Stomach (tissue), 9 donors: ENCODE results near the gene NALCN. TPM values are rescaled to one million over a fixed set of nuclear protein-coding genes. Genes with fewer than 3 reads are reported as not detected.

Source experiments
- DNase-seq, 2 donors: peaks; one replicate each; pipeline versions ENCODE4 v3.0.0 to v3.0.0-alpha.2; 2013 to 2019
- H3K27ac ChIP-seq, 5 donors: fragments of 200-600 bp in 4 of 5; sonication (generic) in 4 of 5; one replicate each; pipeline ENCODE4 v1.5.1; 2013 to 2019; ENCODE audit warnings: mild to moderate bottlenecking in 1 of 5, moderate library complexity in 1 of 5
- H3K27me3 ChIP-seq, 3 donors: fragments of 200-600 bp; sonication (generic); one replicate each; pipeline ENCODE4 v1.5.1; 2017 to 2019; ENCODE audit warnings: mixed run types in 1 of 3
- H3K36me3 ChIP-seq, 4 donors: fragments of 200-600 bp; sonication (generic); 1 replicate in 3 of 4; 2 replicates in 1 of 4; pipeline ENCODE4 v1.5.1; 2016 to 2019
- H3K4me1 ChIP-seq, 4 donors: fragments of 200-600 bp; sonication (generic); one replicate each; pipeline ENCODE4 v1.5.1; 2016 to 2019
- H3K4me3 ChIP-seq, 4 donors: fragments of 200-600 bp; sonication (generic) in 3 of 4; one replicate each; pipeline ENCODE4 v1.5.1; 2016 to 2019; ENCODE audit warnings: mild to moderate bottlenecking in 1 of 4
- H3K9me3 ChIP-seq, 4 donors: fragments of 200-600 bp; sonication (generic); one replicate each; pipeline ENCODE4 v1.5.1; 2016 to 2019
- CTCF ChIP-seq, 7 experiments: fragments of 450-650 bp in 4 of 7; fragments of 200-600 bp in 3 of 7; sonication (generic) in 3 of 7; IDR thresholded peaks; one replicate each; pipeline ENCODE4 v1.5.1; 2016 to 2019; ENCODE audit warnings: antibody characterized with exemption in 7 of 7, control low read depth in 2 of 7, mild to moderate bottlenecking in 1 of 7
- EP300 ChIP-seq: sonication (generic); formaldehyde crosslinking; IDR thresholded peaks from one replicate; pipeline ENCODE4 v1.6.1; 2017; ENCODE audit warnings: antibody characterized with exemption
- POLR2A ChIP-seq, 4 donors: fragments of 450-650 bp; IDR thresholded peaks; one replicate each; pipeline ENCODE4 v1.6.1; 2016; ENCODE audit warnings: antibody characterized with exemption in 4 of 4, control low read depth in 2 of 4, mild to moderate bottlenecking in 1 of 4, moderate library complexity in 1 of 4
- POLR2AphosphoS5 ChIP-seq, 3 donors: sonication (generic); formaldehyde crosslinking; IDR thresholded peaks; one replicate each; pipeline ENCODE4 v1.6.1; 2016; ENCODE audit warnings: antibody characterized with exemption in 3 of 3
- WGBS, 5 donors: extraction: QIAGEN DNeasy Blood & Tissue Kit in 3 of 5; methylation state at CpG; one replicate each; pipeline versions ENCODE4 v1.1.5 to v1.1.7; 2013 to 2018; 5-methylcytosine and 5-hydroxymethylcytosine counted together
- intact Hi-C: fragments of 100-400 bp; cut with DNase I; formaldehyde crosslinking; loops from one replicate; pipeline ENCODE4 v1.15.1; 2023; ENCODE audit warnings: low total_unique reads
- polyA plus RNA-seq, 3 donors: library from polyadenylated mRNA; stranded (reverse); fragments of 200-250 nt; gene quantifications; one replicate each; pipeline ENCODE4 v1.2.3, GENCODE V29; 2013
- total RNA-seq, 5 donors: library from RNA; depleted of rRNA; stranded (reverse); fragments of >200 nt; gene quantifications; one replicate each; pipeline versions ENCODE4 v1.1.0 to v1.2.3, GENCODE V29; 2014 to 2016
- donor health status: healthy with polysubstance abuse.
- donor health status: Bipolar disorder and iron deficiency.
- donor health status: healthy.

The NALCN gene
- total and polyA plus RNA-seq, 8 donors: 0.15 to 2.9 (median 1.2) TPM; not detected in 2

GRCh38 chr13:101298517-101298916, 117.8 kb downstream of the NALCN start:
- WGBS, 5 donors: 85 to 91% (median 88%) methylated on average over 4 of the region's 4 CpGs
- TF ChIP-seq CTCF (IDR thresholded peaks at IDR 0.05): no peak
- no peaks in the 10 kb centered on the region for H3K27me3 ChIP-seq
- no peak for DNase-seq
- H3K4me3 ChIP-seq: no peak overlapping the region
- H3K27ac ChIP-seq: no peak overlapping the region
- H3K4me1 ChIP-seq: no peaks in the 10 kb centered on the region
- H3K36me3 ChIP-seq: no peaks in the 10 kb centered on the region
- intact Hi-C loops: no loop called here
- no peaks in the 10 kb centered on the region for H3K9me3 ChIP-seq

- Histone ChIP-seq H3K36me3 (no peaks in the 10 kb centered on the region), H3K4me3 (no peak overlapping the region), H3K27ac (no peak overlapping the region), H3K27me3 (no peaks in the 10 kb centered on the region), H3K4me1 (no peaks in the 10 kb centered on the region), H3K9me3 (no peaks in the 10 kb centered on the region)
- WGBS, 5 donors: 84 to 100% (median 94%) methylated on average over 1 of the region's 1 CpG
- TF ChIP-seq POLR2AphosphoS5 (IDR thresholded peaks at IDR 0.05): no peak
- TF ChIP-seq CTCF (IDR thresholded peaks at IDR 0.05): no peak
- TF ChIP-seq POLR2A (IDR thresholded peaks at IDR 0.05): no peak
- no peak for TF ChIP-seq EP300
- intact Hi-C loops: no loop called here
- DNase-seq: no peak
Observed at GRCh38 chr13:101297794-101298193, 118.5 kb downstream of the NALCN start.

GRCh38 chr13:101292711-101293110, 123.6 kb downstream of the NALCN start:
- no peaks in the 10 kb centered on the region for H3K9me3 ChIP-seq
- no peaks in the 10 kb centered on the region for H3K27me3 ChIP-seq
- DNase-seq: no peak
- H3K4me1 ChIP-seq: no peaks in the 10 kb centered on the region
- no peaks in the 10 kb centered on the region for H3K36me3 ChIP-seq
- intact Hi-C loops: no loop called here
- no peak overlapping the region for H3K27ac ChIP-seq
- no peak overlapping the region for H3K4me3 ChIP-seq
- TF ChIP-seq POLR2AphosphoS5 (IDR thresholded peaks at IDR 0.05): no peak
- no peak for TF ChIP-seq CTCF (IDR thresholded peaks at IDR 0.05)
- TF ChIP-seq EP300: no peak
- TF ChIP-seq POLR2A (IDR thresholded peaks at IDR 0.05): no peak
- WGBS, 5 donors: 73 to 94% (median 90%) methylated on average over 1 of the region's 1 CpG

- intact Hi-C loops: no loop called here
- TF ChIP-seq POLR2A (IDR thresholded peaks at IDR 0.05): no peak
- WGBS, 5 donors: 70 to 82% (median 78%) methylated on average over 10 of the region's 10 CpGs
- H3K27me3 ChIP-seq: no peaks in the 10 kb centered on the region
- no peak overlapping the region for H3K4me3 ChIP-seq
- no peak overlapping the region for H3K27ac ChIP-seq
- no peaks in the 10 kb centered on the region for H3K9me3 ChIP-seq
- no peaks in the 10 kb centered on the region for H3K36me3 ChIP-seq
- DNase-seq: no peak
- H3K4me1 ChIP-seq: no peaks in the 10 kb centered on the region
Observed at GRCh38 chr13:101291646-101292515, 124.4 kb downstream of the NALCN start.

GRCh38 chr13:101291206-101291605, 125.1 kb downstream of the NALCN start:
- Histone ChIP-seq H3K9me3 (no peaks in the 10 kb centered on the region), H3K4me1 (no peaks in the 10 kb centered on the region), H3K36me3 (no peaks in the 10 kb centered on the region), H3K27me3 (no peaks in the 10 kb centered on the region), H3K4me3 (no peak overlapping the region), H3K27ac (no peak overlapping the region)
- TF ChIP-seq EP300 (no peak), CTCF (IDR thresholded peaks at IDR 0.05) (no peak), POLR2A (IDR thresholded peaks at IDR 0.05) (no peak), POLR2AphosphoS5 (IDR thresholded peaks at IDR 0.05) (no peak)
- DNase-seq: no peak
- intact Hi-C loops: no loop called here
- WGBS, 5 donors: 86 to 94% (median 86%) methylated on average over 2 of the region's 2 CpGs
